Spleen (tissue), 7 donors: Measurements from ENCODE around the gene BRD1.

ENCODE experiments used
- POLR2A ChIP-seq, 3 donors: fragments of 450-650 bp; IDR thresholded peaks; one replicate each; pipeline ENCODE4 v1.5.1; 2017; ENCODE audit warnings: antibody characterized with exemption in 3 of 3, mild to moderate bottlenecking in 1 of 3
- POLR2AphosphoS5 ChIP-seq, 3 donors: sonication (generic); formaldehyde crosslinking; IDR thresholded peaks; one replicate each; pipeline ENCODE4 v1.5.1; 2017; ENCODE audit warnings: antibody characterized with exemption in 3 of 3
- TF ChIP-seq, protein P1 (sequence below), 11 experiments: fragments of 200-600 bp in 7 of 11; fragments of 450-650 bp in 4 of 11; sonication (generic) in 4 of 11; IDR thresholded peaks in 8 of 11; conservative IDR thresholded peaks in 3 of 11; 1 replicate in 7 of 11; 2 replicates in 4 of 11; pipeline versions ENCODE4 v1.4.0 to v1.8.0; 2016 to 2021; ENCODE audit warnings: antibody characterized with exemption in 11 of 11, inconsistent platforms in 4 of 11, mild to moderate bottlenecking in 1 of 11
- donor health status: DM: no; HTN: no; CAD: no; lungs with moderate emphysema.
- donor health status: DM: no; HTN: no; CAD: no.
- donor health status: DM: no; HTN: no; CAD: no.

DNA sequence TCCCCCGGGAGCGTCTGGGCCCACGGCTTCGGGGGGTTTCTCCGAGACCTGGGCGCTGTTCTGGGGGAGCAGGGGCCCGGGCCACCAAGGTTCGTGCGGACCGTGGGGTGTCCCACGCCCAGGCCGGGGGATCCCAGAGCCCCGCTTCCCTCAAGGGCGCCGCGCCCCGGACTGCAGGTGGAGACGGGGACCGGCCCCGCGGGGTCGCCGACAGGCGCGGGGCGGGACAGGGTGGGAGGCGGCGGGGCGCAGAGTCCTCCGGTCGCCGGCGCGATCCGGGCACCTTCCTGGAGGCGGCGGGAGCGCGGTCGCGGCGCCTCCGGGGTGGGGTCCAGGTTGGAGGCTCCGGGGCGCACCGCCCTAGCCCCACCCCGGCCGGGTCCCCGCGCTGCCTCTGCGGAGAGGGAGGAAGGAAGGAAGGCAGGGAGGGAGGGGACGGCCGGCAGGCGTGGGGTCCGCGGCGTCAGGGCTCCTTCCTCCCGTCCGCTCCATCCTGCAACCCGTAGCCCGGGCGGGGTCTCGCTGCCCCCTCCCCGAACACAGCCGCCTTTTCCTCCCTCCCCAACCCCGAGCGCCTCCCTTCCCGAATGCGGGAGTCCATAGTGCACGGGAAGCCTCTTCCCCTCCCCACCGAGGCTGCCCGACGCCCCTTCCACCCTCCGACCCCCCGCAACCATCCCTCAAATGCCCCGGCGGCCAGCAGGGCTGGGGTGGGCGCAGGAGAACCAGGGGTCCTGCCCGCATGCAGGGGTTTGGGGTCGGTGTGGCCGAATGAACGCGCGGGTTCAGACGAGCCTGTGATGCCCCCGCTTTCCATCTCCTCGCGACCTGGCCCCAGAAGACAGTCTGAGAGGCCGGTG is 21.7 kb upstream of the BRD1 start:
- TF ChIP-seq, protein P1, sequence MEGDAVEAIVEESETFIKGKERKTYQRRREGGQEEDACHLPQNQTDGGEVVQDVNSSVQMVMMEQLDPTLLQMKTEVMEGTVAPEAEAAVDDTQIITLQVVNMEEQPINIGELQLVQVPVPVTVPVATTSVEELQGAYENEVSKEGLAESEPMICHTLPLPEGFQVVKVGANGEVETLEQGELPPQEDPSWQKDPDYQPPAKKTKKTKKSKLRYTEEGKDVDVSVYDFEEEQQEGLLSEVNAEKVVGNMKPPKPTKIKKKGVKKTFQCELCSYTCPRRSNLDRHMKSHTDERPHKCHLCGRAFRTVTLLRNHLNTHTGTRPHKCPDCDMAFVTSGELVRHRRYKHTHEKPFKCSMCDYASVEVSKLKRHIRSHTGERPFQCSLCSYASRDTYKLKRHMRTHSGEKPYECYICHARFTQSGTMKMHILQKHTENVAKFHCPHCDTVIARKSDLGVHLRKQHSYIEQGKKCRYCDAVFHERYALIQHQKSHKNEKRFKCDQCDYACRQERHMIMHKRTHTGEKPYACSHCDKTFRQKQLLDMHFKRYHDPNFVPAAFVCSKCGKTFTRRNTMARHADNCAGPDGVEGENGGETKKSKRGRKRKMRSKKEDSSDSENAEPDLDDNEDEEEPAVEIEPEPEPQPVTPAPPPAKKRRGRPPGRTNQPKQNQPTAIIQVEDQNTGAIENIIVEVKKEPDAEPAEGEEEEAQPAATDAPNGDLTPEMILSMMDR (IDR thresholded peaks at IDR 0.05 in 8 of 11, conservative IDR thresholded peaks at IDR 0.05 in 3 of 11), result no peak
- no peak for TF ChIP-seq POLR2A (IDR thresholded peaks at IDR 0.05)
- no peak for TF ChIP-seq POLR2AphosphoS5 (IDR thresholded peaks at IDR 0.05)
